ENCODE data around the gene PRXL2B.

Gene PRXL2B

DNA sequence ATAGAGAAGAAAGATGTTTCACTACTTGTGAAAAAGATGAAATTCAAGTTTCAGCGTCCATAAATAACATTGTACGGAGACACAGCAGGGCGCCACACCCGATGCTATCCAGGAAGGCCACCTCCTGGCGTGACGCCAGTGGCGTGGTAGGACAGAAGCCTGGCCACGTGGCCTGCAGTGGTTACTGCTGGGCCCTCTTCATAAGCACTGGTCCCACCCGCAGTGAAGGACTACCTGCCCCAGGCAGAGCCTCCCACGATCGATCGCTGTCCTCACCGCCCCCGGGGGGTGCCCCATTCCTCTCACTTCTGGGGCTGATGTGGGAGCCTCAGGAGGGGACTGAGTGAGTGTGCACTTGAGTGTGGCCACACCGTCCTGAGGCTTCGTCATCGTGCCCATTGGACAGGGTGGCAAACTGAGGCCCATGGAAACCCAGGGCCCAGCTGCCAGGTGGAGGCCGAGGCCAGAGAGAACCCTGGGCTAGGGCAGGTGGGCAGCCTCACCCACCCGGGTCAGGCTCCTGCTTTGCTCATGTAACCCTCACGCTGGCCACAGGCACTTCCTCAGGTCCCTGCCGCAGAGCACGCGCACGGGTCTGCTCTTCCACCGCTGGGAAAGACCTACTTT lies 44.8 kb upstream of the PRXL2B start:
- DNase-seq (ENCODE audit: low spot score): no peak
- TF ChIP-seq, protein P1, sequence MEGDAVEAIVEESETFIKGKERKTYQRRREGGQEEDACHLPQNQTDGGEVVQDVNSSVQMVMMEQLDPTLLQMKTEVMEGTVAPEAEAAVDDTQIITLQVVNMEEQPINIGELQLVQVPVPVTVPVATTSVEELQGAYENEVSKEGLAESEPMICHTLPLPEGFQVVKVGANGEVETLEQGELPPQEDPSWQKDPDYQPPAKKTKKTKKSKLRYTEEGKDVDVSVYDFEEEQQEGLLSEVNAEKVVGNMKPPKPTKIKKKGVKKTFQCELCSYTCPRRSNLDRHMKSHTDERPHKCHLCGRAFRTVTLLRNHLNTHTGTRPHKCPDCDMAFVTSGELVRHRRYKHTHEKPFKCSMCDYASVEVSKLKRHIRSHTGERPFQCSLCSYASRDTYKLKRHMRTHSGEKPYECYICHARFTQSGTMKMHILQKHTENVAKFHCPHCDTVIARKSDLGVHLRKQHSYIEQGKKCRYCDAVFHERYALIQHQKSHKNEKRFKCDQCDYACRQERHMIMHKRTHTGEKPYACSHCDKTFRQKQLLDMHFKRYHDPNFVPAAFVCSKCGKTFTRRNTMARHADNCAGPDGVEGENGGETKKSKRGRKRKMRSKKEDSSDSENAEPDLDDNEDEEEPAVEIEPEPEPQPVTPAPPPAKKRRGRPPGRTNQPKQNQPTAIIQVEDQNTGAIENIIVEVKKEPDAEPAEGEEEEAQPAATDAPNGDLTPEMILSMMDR (IDR thresholded peaks at IDR 0.05; ENCODE audit: extremely low read depth, missing control alignments): no peak

- TF ChIP-seq, protein P1 (IDR thresholded peaks at IDR 0.05; ENCODE audit: extremely low read depth, missing control alignments): no peak
- DNase-seq (ENCODE audit: low spot score): no peak
These were observed 44.2 kb upstream of the PRXL2B start for GRCh38 chr1:2542246-2542915.

DNA sequence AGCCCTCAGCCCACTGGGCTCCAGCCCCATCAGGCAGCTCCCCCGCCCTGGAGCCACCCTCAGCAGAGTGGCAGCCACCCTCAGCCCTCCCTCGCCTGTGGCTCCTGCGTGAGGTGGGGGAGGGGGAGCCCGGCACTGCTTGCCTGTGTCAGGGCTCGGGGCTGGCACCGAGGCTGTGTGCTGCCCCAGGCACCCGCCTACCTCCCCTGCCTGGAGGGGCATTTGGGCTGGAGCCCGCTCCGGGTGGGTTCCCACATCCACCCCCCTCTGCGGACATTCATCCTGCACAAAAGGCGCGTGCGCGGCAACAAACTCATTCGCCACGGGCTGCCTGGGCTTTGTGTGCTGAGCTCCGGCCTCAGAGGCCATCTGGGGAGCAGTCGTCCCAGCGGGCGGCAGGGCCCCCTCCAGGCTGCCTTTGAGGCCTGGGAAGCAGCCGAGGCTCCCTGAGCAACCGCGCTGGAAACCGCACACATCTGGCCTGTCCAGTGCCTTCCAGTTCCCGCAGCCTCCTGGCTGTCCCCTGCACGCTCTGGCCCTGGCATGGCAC lies 43.0 kb upstream of the PRXL2B start:
- no peak for DNase-seq (ENCODE audit: low spot score)
- TF ChIP-seq, protein P1 (IDR thresholded peaks at IDR 0.05; ENCODE audit: extremely low read depth, missing control alignments): no peak

DNA sequence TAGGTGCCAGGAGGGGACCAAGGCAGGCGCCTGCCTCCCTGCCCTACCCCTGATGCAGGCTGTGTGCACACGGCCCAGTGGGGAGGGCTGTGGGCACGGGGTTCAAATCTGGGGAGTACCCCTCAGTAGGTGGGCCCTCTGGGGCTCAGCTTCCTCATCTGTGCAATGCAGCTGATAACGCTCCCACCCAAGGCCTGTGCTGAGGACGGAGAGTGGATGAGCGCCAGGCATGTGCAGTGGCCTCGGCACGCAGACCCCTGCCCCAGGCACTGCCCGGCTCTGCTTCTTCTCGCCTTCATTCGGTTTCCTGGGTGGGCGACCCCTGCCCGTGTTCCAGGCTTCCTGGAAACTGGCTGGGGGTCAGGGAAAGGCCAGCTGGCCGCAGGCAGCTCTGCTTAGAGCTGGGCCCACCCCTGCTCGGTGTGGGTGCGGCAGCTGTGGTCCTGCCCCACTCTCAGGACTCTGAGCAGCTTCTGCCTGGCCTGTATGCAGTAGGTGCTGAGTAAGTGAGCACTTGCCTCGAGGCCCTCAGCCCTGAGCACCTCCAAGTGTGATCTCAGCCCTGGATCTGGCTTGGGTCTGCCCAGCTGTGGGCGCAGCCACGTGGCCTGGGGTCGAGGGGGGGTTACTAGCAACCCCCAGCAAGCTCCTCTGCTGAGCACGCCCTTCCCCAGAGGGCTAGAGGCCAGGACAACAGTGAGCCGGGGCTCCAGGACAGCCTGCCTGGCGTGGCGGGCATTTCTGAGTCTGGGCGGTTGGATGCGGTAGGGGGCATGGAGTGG lies 42.3 kb upstream of the PRXL2B start:
- no peak for DNase-seq (ENCODE audit: low spot score)
- TF ChIP-seq, protein P1 (IDR thresholded peaks at IDR 0.05; ENCODE audit: extremely low read depth, missing control alignments): no peak

DNA sequence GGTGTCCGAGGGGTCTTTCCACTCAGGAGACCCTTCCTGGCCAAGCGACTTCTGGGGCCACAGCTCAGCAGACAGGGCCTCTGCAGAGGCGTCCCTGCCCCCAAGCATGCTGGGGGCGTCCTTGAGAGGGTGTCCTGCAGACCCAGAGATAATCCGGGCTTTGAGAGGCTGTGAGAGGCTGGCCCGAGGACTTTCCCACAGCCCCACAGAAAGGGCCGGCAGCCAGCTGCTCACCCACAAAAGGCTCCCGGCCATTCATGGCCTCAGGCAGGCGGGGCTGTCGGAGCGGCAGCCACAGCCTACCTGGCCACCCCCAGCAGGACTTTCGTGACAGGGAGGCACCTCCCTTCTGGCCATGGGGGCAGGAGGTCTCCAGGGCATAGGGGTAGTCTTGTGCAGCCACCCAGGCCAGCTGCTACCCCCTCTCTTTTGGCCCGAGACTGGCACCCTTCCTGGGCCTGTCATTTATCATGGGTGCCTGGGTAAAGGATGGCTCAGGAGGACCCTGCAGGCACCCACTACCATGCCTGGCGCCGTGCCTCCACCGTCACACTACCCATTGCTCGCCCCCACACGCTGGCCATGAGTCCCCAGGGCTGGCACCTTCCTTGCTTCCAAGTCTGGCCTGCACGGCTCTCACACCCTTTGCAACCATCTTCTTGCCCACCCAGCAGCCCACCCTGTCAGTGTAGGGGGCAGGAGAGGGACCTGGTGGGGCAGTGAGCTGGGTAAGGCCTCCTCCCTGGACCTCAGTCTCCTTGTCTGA lies 41.5 kb upstream of the PRXL2B start:
- DNase-seq (ENCODE audit: low spot score): no peak
- TF ChIP-seq, protein P1 (IDR thresholded peaks at IDR 0.05; ENCODE audit: extremely low read depth, missing control alignments): no peak

GRCh38 chr1:2545754-2546514 lies 40.6 kb upstream of the PRXL2B start:
- TF ChIP-seq, protein P1 (IDR thresholded peaks at IDR 0.05; ENCODE audit: extremely low read depth, missing control alignments): no peak
- DNase-seq (ENCODE audit: low spot score): peak; percentile 98
